Right atrium auricular region (tissue), 2 donors: ENCODE results near the gene PRKCB. TPM values are rescaled to one million over a fixed set of nuclear protein-coding genes. Genes with fewer than 3 reads are reported as not detected.

Source experiments
- DNase-seq: peaks from one replicate; pipeline ENCODE4 v3.0.0-alpha.2; 2019; ENCODE audit warnings: low spot score
- H3K27ac ChIP-seq, 2 donors: fragments of 200-600 bp; sonication (generic); 1 replicate in 1 of 2; 2 replicates in 1 of 2; pipeline ENCODE4 v1.5.1; 2016 to 2019
- H3K27me3 ChIP-seq, 2 donors: fragments of 200-600 bp; sonication (generic); one replicate each; pipeline versions ENCODE4 v1.5.1 to v1.6.0; 2017 to 2019
- H3K36me3 ChIP-seq: fragments of 200-600 bp; sonication (generic); one replicate; pipeline ENCODE4 v1.5.1; 2016
- H3K4me1 ChIP-seq, 2 donors: fragments of 200-600 bp; sonication (generic); one replicate each; pipeline versions ENCODE4 v1.5.1 to v1.6.0; 2017 to 2019
- H3K4me3 ChIP-seq, 2 donors: fragments of 200-600 bp; sonication (generic); 1 replicate in 1 of 2; 2 replicates in 1 of 2; pipeline ENCODE4 v1.5.1; 2017 to 2019; ENCODE audit warnings: mild to moderate bottlenecking in 1 of 2, moderate library complexity in 1 of 2
- H3K9me3 ChIP-seq, 2 donors: fragments of 200-600 bp; sonication (generic); one replicate each; pipeline ENCODE4 v1.5.1; 2019
- CTCF ChIP-seq, 2 donors: fragments of 200-600 bp; sonication (generic); IDR thresholded peaks; one replicate each; pipeline ENCODE4 v1.5.1; 2019; ENCODE audit warnings: antibody characterized with exemption in 2 of 2
- total RNA-seq, 2 donors: library from RNA; depleted of rRNA; stranded (reverse); fragments of >200 nt; gene quantifications; one replicate each; pipeline ENCODE4 v1.1.0, GENCODE V29; 2016

PRKCB gene
- total RNA-seq, 2 donors from 2014 or later: 0.93 to 3.1 TPM

GRCh38 chr16:23861874-23862273 is 26.1 kb downstream of the PRKCB start:
- H3K4me1 ChIP-seq: no peaks in the 10 kb centered on the region

GRCh38 chr16:23862556-23862955 is 26.8 kb downstream of the PRKCB start:
- H3K36me3 ChIP-seq: no peaks in the 10 kb centered on the region
- no peaks in the 10 kb centered on the region for H3K4me1 ChIP-seq
- no peaks in the 10 kb centered on the region for H3K9me3 ChIP-seq
- DNase-seq: no peak
- H3K27me3 ChIP-seq: no peaks in the 10 kb centered on the region
- no peak overlapping the region for H3K27ac ChIP-seq
- no peak for TF ChIP-seq CTCF (IDR thresholded peaks at IDR 0.05)
- H3K4me3 ChIP-seq: no peak overlapping the region

More at GRCh38 chr16:23861874-23862273, 26.1 kb downstream of the PRKCB start:
- no peak for TF ChIP-seq CTCF (IDR thresholded peaks at IDR 0.05)
- H3K4me3 ChIP-seq: no peak overlapping the region
- DNase-seq: no peak
- H3K9me3 ChIP-seq: no peaks in the 10 kb centered on the region
- H3K27ac ChIP-seq: no peak overlapping the region
- H3K36me3 ChIP-seq: no peaks in the 10 kb centered on the region
- H3K27me3 ChIP-seq: no peaks in the 10 kb centered on the region

GRCh38 chr16:23863511-23864422 is 28.0 kb downstream of the PRKCB start:
- Histone ChIP-seq H3K4me3 (no peak overlapping the region), H3K27ac (no peak overlapping the region), H3K9me3 (no peaks in the 10 kb centered on the region), H3K4me1 (no peaks in the 10 kb centered on the region), H3K36me3 (no peaks in the 10 kb centered on the region), H3K27me3 (no peaks in the 10 kb centered on the region)
- no peak for DNase-seq
- no peak for TF ChIP-seq CTCF (IDR thresholded peaks at IDR 0.05)

- no peak for TF ChIP-seq CTCF (IDR thresholded peaks at IDR 0.05)
- H3K27ac ChIP-seq: no peak overlapping the region
- no peaks in the 10 kb centered on the region for H3K36me3 ChIP-seq
- H3K4me1 ChIP-seq: no peaks in the 10 kb centered on the region
- no peak overlapping the region for H3K4me3 ChIP-seq
- no peak for DNase-seq
- no peaks in the 10 kb centered on the region for H3K9me3 ChIP-seq
- H3K27me3 ChIP-seq: peaks cover 0 to 4% of the 10 kb centered on the region in 2 donors
Measured at GRCh38 chr16:23865853-23866252, 30.1 kb downstream of the PRKCB start.

GRCh38 chr16:23866621-23867020 is 30.8 kb downstream of the PRKCB start:
- H3K4me1 ChIP-seq: no peaks in the 10 kb centered on the region
- TF ChIP-seq CTCF (IDR thresholded peaks at IDR 0.05): no peak
- no peak for DNase-seq

More at GRCh38 chr16:23866621-23867020, 30.8 kb downstream of the PRKCB start:
- H3K36me3 ChIP-seq: no peaks in the 10 kb centered on the region
- no peak overlapping the region for H3K27ac ChIP-seq
- no peaks in the 10 kb centered on the region for H3K9me3 ChIP-seq
- peaks cover 0 to 4% of the 10 kb centered on the region in 2 donors for H3K27me3 ChIP-seq
- H3K4me3 ChIP-seq: no peak overlapping the region
